ENCODE measurements around the gene NXPH2. TPM values are rescaled to one million over a fixed set of nuclear protein-coding genes. Genes with fewer than 3 reads are reported as not detected.

Gene NXPH2
- total RNA-seq, 4 donors from 2014 or later: not detected

DNA sequence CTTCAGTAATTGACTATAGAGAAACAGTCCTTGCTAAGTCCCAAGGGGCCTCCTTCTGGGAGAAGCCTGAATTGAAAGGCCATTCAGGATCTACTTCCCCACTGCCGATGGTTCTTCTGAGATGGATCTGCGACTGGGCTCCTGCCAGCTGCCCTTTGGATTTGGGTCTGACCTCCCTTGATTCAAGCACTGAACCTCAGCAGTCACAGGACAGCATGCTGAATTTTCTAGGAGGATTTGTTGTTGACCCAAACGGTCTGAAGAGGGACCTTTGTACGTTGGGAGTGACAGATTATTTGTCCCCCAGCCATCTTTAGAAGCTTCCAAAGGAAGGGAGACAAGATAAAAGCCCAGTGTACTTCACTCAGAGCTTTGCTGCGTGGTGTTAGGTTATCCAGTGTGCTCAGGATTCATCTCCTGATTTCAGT lies 67.1 kb downstream of the NXPH2 start:
- TF ChIP-seq CTCF (IDR thresholded peaks at IDR 0.05): no peak
- TF ChIP-seq POLR2AphosphoS5 (IDR thresholded peaks at IDR 0.05): no peak
- no peak for TF ChIP-seq EP300 (IDR thresholded peaks at IDR 0.05)
- no peak for TF ChIP-seq POLR2A (IDR thresholded peaks at IDR 0.05; ENCODE audit: low read depth)
- Histone ChIP-seq H3K9me3 (no peaks in the 10 kb centered on the region), H3K27me3 (peaks cover 0 to 3% (median 0%) of the 10 kb centered on the region in 4 donors), H3K36me3 (no peaks in the 10 kb centered on the region), H3K27ac (replicated peaks in 1 of 4) (no peak overlapping the region), H3K4me3 (no peak overlapping the region), H3K4me1 (peaks cover 9 to 14% (median 12%) of the 10 kb centered on the region in 4 donors)
- intact Hi-C loops (cut with DNase I): no loop called here
- peak; percentile 89 for DNase-seq (ENCODE audit: extremely low spot score)
- WGBS: 83% methylated on average over 5 of the region's 5 CpGs

GRCh38 chr2:138712212-138712979 lies 67.8 kb downstream of the NXPH2 start:
- peak; percentile 42 for DNase-seq (ENCODE audit: extremely low spot score)
- intact Hi-C loops (cut with DNase I): no loop called here
- TF ChIP-seq CTCF (IDR thresholded peaks at IDR 0.05): no peak
- no peak for TF ChIP-seq POLR2AphosphoS5 (IDR thresholded peaks at IDR 0.05)
- no peak for TF ChIP-seq POLR2A (IDR thresholded peaks at IDR 0.05; ENCODE audit: low read depth)
- no peak for TF ChIP-seq EP300 (IDR thresholded peaks at IDR 0.05)
- peaks cover 15 to 21% (median 18%) of the 10 kb centered on the region in 4 donors for H3K4me1 ChIP-seq
- H3K36me3 ChIP-seq: no peaks in the 10 kb centered on the region
- H3K27ac ChIP-seq (replicated peaks in 1 of 4): no peak overlapping the region
- peaks cover 0 to 3% (median 0%) of the 10 kb centered on the region in 4 donors for H3K27me3 ChIP-seq
- no peaks in the 10 kb centered on the region for H3K9me3 ChIP-seq
- H3K4me3 ChIP-seq: no peak overlapping the region
- 91% methylated on average over 4 of the region's 4 CpGs for WGBS

GRCh38 chr2:138711812-138712211 lies 68.4 kb downstream of the NXPH2 start:
- Histone ChIP-seq H3K9me3 (no peaks in the 10 kb centered on the region), H3K27me3 (peaks cover 0 to under 1% (median 0%) of the 10 kb centered on the region in 4 donors), H3K27ac (replicated peaks in 1 of 4) (no peak overlapping the region), H3K36me3 (no peaks in the 10 kb centered on the region), H3K4me3 (no peak overlapping the region), H3K4me1 (peaks cover 15 to 24% (median 22%) of the 10 kb centered on the region in 4 donors)
- TF ChIP-seq POLR2A (IDR thresholded peaks at IDR 0.05; ENCODE audit: low read depth) (no peak), POLR2AphosphoS5 (IDR thresholded peaks at IDR 0.05) (no peak), CTCF (IDR thresholded peaks at IDR 0.05) (no peak), EP300 (IDR thresholded peaks at IDR 0.05) (no peak)
- WGBS: 93% methylated on average over 3 of the region's 3 CpGs
- peak; percentile 64 for DNase-seq (ENCODE audit: extremely low spot score)
- intact Hi-C loops (cut with DNase I): no loop called here

DNA sequence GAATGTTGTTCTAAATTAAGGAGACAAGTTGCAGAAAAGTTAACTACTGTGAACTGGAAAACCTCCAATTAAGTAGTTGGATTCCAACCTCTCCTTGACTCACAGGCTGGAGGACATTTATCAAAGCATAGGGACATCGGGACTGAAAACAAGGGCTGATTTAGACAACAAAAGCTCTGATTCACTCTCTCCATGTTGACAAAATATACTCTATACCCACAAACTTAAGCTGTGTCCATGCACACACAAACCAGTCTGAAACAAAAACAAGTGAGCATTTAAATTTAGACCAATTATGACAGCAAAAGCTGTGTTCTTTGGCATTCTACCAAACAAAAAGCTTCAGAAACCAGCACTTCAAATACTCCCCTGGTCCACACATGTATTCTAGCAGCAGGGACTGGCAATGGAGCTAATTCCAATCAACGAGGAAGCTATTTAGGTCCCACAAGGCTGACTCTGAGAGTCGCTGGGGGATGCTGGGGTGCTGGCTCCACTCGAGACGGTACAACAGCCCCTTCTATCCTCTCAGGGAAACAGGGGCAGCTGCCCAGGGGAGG lies 71.4 kb downstream of the NXPH2 start:
- no peak for DNase-seq (ENCODE audit: extremely low spot score)
- no peak overlapping the region for H3K4me3 ChIP-seq
- intact Hi-C loops (cut with DNase I): no loop called here
- H3K36me3 ChIP-seq: no peaks in the 10 kb centered on the region
- H3K9me3 ChIP-seq: no peaks in the 10 kb centered on the region
- no peaks in the 10 kb centered on the region for H3K27me3 ChIP-seq
- H3K4me1 ChIP-seq: peaks cover 15 to 24% (median 22%) of the 10 kb centered on the region in 4 donors
- no peak overlapping the region for H3K27ac ChIP-seq (replicated peaks in 1 of 4)
- TF ChIP-seq CTCF (IDR thresholded peaks at IDR 0.05) (no peak), EP300 (IDR thresholded peaks at IDR 0.05) (no peak), POLR2A (IDR thresholded peaks at IDR 0.05; ENCODE audit: low read depth) (no peak), POLR2AphosphoS5 (IDR thresholded peaks at IDR 0.05) (no peak)
- 45% methylated on average over 5 of the region's 5 CpGs for WGBS

All from esophagus muscularis mucosa (tissue), 4 donors.